ENCODE results near the gene MYB. TPM values are rescaled to one million over a fixed set of nuclear protein-coding genes. Genes with fewer than 3 reads are reported as not detected.
"Not testable (repeated sequence)": the region's sequence is repeated elsewhere in the genome, so short reads cannot be mapped to it uniquely, and the experiment has no call there.

Gene MYB
- total RNA-seq, 6 experiments from 2014 or later: 0.11 to 0.51 (median 0.33) TPM; not detected in 1

GRCh38 chr6:135141182-135141581, 39.9 kb upstream of the MYB start:
- TF ChIP-seq CTCF (IDR thresholded peaks at IDR 0.05) (no peak), POLR2A (IDR thresholded peaks at IDR 0.05) (no peak)
- Histone ChIP-seq H3K4me3 (no peak overlapping the region), H3K27ac (no peak overlapping the region), H3K27me3 (no peaks in the 10 kb centered on the region), H3K4me1 (no peaks in the 10 kb centered on the region), H3K36me3 (no peaks in the 10 kb centered on the region), H3K9me3 (no peaks in the 10 kb centered on the region)
- intact Hi-C loops (cut with DNase I): no loop called here
- ATAC-seq (no peak), DNase-seq (no peak)
- 52% methylated on average over 4 of the region's 4 CpGs for whole genome bisulfite sequencing (ENCODE audit: insufficient coverage, low coverage, low lambda C conversion rate, missing lambda C conversion rate)

GRCh38 chr6:135141728-135142127, 39.4 kb upstream of the MYB start:
- Histone ChIP-seq H3K4me3 (no peak overlapping the region), H3K9me3 (no peaks in the 10 kb centered on the region), H3K4me1 (no peaks in the 10 kb centered on the region), H3K27me3 (no peaks in the 10 kb centered on the region), H3K27ac (no peak overlapping the region), H3K36me3 (no peaks in the 10 kb centered on the region)
- intact Hi-C loops (cut with DNase I): no loop called here
- ATAC-seq (no peak), DNase-seq (no peak)
- TF ChIP-seq CTCF (IDR thresholded peaks at IDR 0.05) (no peak), POLR2A (IDR thresholded peaks at IDR 0.05) (no peak)

- H3K4me3 ChIP-seq; H3K27ac ChIP-seq; H3K9me3 ChIP-seq; H3K27me3 ChIP-seq; ATAC-seq; DNase-seq; intact Hi-C loops (cut with DNase I); H3K4me1 ChIP-seq; H3K36me3 ChIP-seq: not testable (repeated sequence)
- WGBS (ENCODE audit: insufficient coverage, low coverage, low lambda C conversion rate, missing lambda C conversion rate): no CpG with 5 or more reads among the region's 1 CpG
Observed at GRCh38 chr6:135142232-135142631, 38.9 kb upstream of the MYB start.

GRCh38 chr6:135144673-135145062, 36.4 kb upstream of the MYB start:
- peak overlapping the region in 1 of 3 donors; percentile 36 for H3K27ac ChIP-seq
- no peaks in the 10 kb centered on the region for H3K36me3 ChIP-seq
- no peak overlapping the region for H3K4me3 ChIP-seq
- 22% methylated on average over 4 of the region's 4 CpGs for WGBS (ENCODE audit: insufficient coverage, low coverage, low lambda C conversion rate, missing lambda C conversion rate)
- TF ChIP-seq CTCF (IDR thresholded peaks at IDR 0.05) (no peak), POLR2A (IDR thresholded peaks at IDR 0.05) (no peak)
- no peaks in the 10 kb centered on the region for H3K4me1 ChIP-seq
- no peaks in the 10 kb centered on the region for H3K27me3 ChIP-seq
- intact Hi-C loops (cut with DNase I): no loop called here
- ATAC-seq (no peak), DNase-seq (no peak)
- no peaks in the 10 kb centered on the region for H3K9me3 ChIP-seq

GRCh38 chr6:135145063-135145800, 35.9 kb upstream of the MYB start:
- TF ChIP-seq POLR2A (IDR thresholded peaks at IDR 0.05) (no peak), CTCF (IDR thresholded peaks at IDR 0.05) (peak; percentile 54 to 72 (median 66))
- peak; percentile 83 to 89 (median 85) for ATAC-seq
- 52% methylated on average over 2 of the region's 2 CpGs for WGBS (ENCODE audit: insufficient coverage, low coverage, low lambda C conversion rate, missing lambda C conversion rate)
- Histone ChIP-seq H3K4me1 (no peaks in the 10 kb centered on the region), H3K27me3 (no peaks in the 10 kb centered on the region), H3K4me3 (peak overlapping the region in 1 of 3 donors; percentile 3), H3K27ac (peak overlapping the region in 2 of 3 donors; percentile 4 to 36), H3K9me3 (no peaks in the 10 kb centered on the region), H3K36me3 (no peaks in the 10 kb centered on the region)
- DNase-seq: no peak
- intact Hi-C loops (cut with DNase I): no loop called here
